ENCODE measurements around the gene PHLDA3. TPM values are rescaled to one million over a fixed set of nuclear protein-coding genes. Genes with fewer than 3 reads are reported as not detected.

The PHLDA3 gene
- total and polyA plus RNA-seq, 7 donors = 3.2 to 135 (median 93.4) TPM

GRCh38 chr1:201433609-201434008 is 35.4 kb downstream of the PHLDA3 start:
- intact Hi-C loops (cut with DNase I) = loop anchor here (2.0 kb wide), 1 partner anchor 79 kb away; no protein-coding TSS in a partner anchor
- Histone ChIP-seq H3K27ac (no peak overlapping the region), H3K9me3 (no peaks in the 10 kb centered on the region), H3K4me3 (no peak overlapping the region), H3K4me1 (peaks cover 0 to 12% (median 7%) of the 10 kb centered on the region in 4 donors), H3K36me3 (no peaks in the 10 kb centered on the region), H3K27me3 (peaks cover 0 to 2% (median 0%) of the 10 kb centered on the region in 3 donors)
- DNase-seq = no peak
- WGBS, 2 donors = 78 to 85% methylated on average over 6 of the region's 6 CpGs
- TF ChIP-seq POLR2A (IDR thresholded peaks at IDR 0.05) (no peak), POLR2AphosphoS5 (IDR thresholded peaks at IDR 0.05) (no peak)

DNA sequence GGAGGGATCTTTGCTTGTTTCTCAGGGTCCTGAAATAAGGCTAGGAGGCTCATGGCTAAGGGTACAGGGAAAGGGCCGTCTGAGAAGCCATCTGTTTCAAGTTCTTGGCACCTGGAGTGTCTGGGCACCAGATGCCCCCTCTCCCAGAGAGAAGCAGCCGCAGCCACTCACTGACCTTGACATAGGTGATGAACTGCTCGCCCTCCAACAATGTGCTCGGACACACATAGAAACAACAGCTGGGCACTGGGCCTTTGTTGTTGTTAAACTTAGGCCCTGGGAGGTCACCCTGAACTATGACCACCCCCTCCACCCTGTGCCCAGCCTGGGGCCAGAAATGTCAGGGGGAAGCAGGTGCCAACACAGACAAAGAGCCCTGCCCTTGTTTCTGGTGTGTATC is 38.2 kb downstream of the PHLDA3 start:
- no peak for DNase-seq
- intact Hi-C loops (cut with DNase I) = no loop called here
- Histone ChIP-seq H3K4me1 (peaks cover 0 to 6% (median 4%) of the 10 kb centered on the region in 4 donors), H3K9me3 (no peaks in the 10 kb centered on the region), H3K4me3 (no peak overlapping the region), H3K36me3 (no peaks in the 10 kb centered on the region), H3K27ac (no peak overlapping the region), H3K27me3 (peaks cover 0 to 2% (median 0%) of the 10 kb centered on the region in 3 donors)
- WGBS, 2 donors = 83 to 86% methylated on average over 4 of the region's 4 CpGs
- TF ChIP-seq EP300 (IDR thresholded peaks at IDR 0.05) (no peak), POLR2A (IDR thresholded peaks at IDR 0.05) (no peak), POLR2AphosphoS5 (IDR thresholded peaks at IDR 0.05) (no peak), CTCF (IDR thresholded peaks at IDR 0.05) (no peak)

DNA sequence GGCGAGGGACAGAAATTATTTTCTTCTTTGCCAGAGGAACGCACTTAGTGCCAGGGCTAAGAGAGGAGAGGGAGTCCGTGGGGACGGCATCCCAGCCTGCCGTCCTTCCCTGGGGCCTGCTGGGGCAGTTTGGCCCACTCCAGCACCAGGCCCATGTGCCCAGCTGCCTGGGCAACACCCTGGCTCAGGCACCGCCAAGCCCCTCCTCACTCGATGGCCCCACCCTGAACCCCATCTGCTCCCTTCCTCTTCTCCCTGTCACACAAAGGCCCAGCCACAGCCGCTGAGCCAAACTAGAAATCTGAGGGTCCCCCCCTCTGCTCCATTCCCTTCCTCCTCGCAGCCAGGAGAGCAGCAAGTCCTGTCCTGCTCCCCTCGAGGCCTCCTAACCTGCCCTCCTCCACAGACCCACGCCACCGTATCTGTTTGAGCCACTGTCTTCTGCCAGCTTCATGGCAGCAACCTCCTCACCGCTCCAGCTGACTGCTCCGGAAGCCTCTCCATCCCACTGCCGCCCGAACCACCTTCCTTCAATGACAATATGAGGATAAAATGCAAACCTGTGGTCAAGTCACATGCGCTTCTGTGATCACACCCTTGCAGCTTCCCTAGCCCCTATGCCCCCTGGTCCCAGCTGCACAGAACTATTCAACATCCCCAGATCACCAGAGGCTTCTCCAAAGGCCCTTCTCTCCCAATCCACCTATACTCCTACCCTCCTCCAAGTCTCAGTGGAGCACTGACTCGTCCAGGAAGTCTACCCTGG is 39.1 kb downstream of the PHLDA3 start:
- 84 to 88% methylated on average over 18 of the region's 18 CpGs for WGBS, 2 donors
- no peaks in the 10 kb centered on the region for H3K36me3 ChIP-seq
- no peak for DNase-seq
- TF ChIP-seq CTCF (IDR thresholded peaks at IDR 0.05) (no peak), EP300 (IDR thresholded peaks at IDR 0.05) (no peak), POLR2AphosphoS5 (IDR thresholded peaks at IDR 0.05) (no peak), POLR2A (IDR thresholded peaks at IDR 0.05) (no peak)
- peaks cover 0 to 2% (median 0%) of the 10 kb centered on the region in 3 donors for H3K27me3 ChIP-seq
- no peaks in the 10 kb centered on the region for H3K9me3 ChIP-seq
- intact Hi-C loops (cut with DNase I) = no loop called here
- H3K4me3 ChIP-seq = no peak overlapping the region
- no peak overlapping the region for H3K27ac ChIP-seq
- no peaks in the 10 kb centered on the region for H3K4me1 ChIP-seq

- Histone ChIP-seq H3K9me3 (no peaks in the 10 kb centered on the region), H3K27me3 (peaks cover 0 to 2% (median 0%) of the 10 kb centered on the region in 3 donors), H3K4me1 (no peaks in the 10 kb centered on the region), H3K36me3 (no peaks in the 10 kb centered on the region), H3K4me3 (no peak overlapping the region), H3K27ac (no peak overlapping the region)
- no peak for TF ChIP-seq EP300 (IDR thresholded peaks at IDR 0.05)
- TF ChIP-seq POLR2AphosphoS5 (IDR thresholded peaks at IDR 0.05) = no peak
- no peak for TF ChIP-seq CTCF (IDR thresholded peaks at IDR 0.05)
- no peak for TF ChIP-seq POLR2A (IDR thresholded peaks at IDR 0.05)
- DNase-seq = no peak
- WGBS, 2 donors = 58 to 71% methylated on average over 6 of the region's 6 CpGs
- intact Hi-C loops (cut with DNase I) = no loop called here
These were observed 41.0 kb downstream of the PHLDA3 start for GRCh38 chr1:201427963-201428362.

DNA sequence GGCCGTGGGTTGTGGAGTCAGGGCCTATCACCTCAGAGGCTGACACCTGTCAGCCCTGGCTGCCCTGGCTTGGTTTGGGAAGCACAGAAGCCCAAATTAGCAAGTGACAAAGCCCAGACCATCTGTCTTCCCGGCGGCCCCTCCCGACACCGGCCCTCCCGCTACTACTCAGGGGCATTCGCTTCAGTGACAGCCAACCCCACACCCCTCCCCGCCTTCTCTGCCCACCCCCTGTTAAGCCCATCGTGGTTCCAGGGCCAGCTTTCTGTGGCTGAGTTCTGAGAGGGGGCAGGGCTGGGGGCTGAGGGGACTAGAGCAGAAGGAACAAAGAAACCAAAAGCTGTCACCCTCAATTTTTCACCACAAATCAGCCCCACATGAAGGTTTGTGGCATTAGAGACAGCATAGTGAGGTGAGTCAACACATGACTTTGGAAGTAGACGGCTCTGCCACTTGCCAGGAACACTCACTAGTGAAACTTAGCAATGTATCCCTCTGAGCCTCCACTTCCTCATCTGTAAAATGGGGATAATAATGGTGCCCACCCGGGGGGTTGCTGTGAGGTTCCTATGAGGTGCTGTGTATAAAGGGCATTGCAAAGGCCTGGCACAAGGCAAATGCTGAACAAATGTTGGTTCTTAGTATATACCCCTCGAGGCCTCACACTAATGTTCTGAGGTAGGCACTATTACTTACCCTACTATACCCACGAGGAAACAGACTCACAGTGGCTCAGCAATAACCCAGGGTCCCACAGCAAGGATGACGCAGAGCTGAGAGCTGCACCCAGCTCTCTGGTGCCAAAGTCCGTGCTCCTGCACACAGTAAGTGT is 42.3 kb downstream of the PHLDA3 start:
- DNase-seq = no peak
- H3K4me1 ChIP-seq = no peaks in the 10 kb centered on the region
- intact Hi-C loops (cut with DNase I) = no loop called here
- no peak overlapping the region for H3K4me3 ChIP-seq
- H3K27ac ChIP-seq = no peak overlapping the region
- peaks cover 0 to 2% (median 0%) of the 10 kb centered on the region in 3 donors for H3K27me3 ChIP-seq
- H3K36me3 ChIP-seq = no peaks in the 10 kb centered on the region
- no peaks in the 10 kb centered on the region for H3K9me3 ChIP-seq
- TF ChIP-seq EP300 (IDR thresholded peaks at IDR 0.05) = no peak
- no peak for TF ChIP-seq POLR2A (IDR thresholded peaks at IDR 0.05)
- no peak for TF ChIP-seq POLR2AphosphoS5 (IDR thresholded peaks at IDR 0.05)
- no peak for TF ChIP-seq CTCF (IDR thresholded peaks at IDR 0.05)
- 58 to 77% methylated on average over 15 of the region's 15 CpGs for WGBS, 2 donors

Data from sigmoid colon (tissue), 7 donors.